ENCODE results near the gene SPON2. TPM values are rescaled to one million over a fixed set of nuclear protein-coding genes. Genes with fewer than 3 reads are reported as not detected.

Gene SPON2
- total RNA-seq, 1 donor from 2014 or later: 3.4 TPM

- TF ChIP-seq CTCF (IDR thresholded peaks at IDR 0.05): no peak
- Mint-ChIP-seq H3K36me3 (ENCODE audit: low read depth) (no peaks in the 10 kb centered on the region), H3K27ac (no peak overlapping the region), H3K9me3 (no peaks in the 10 kb centered on the region), H3K4me1 (peaks cover 5% of the 10 kb centered on the region), H3K27me3 (no peaks in the 10 kb centered on the region), H3K4me3 (no peak overlapping the region)
- POLR2A ChIA-PET: no interaction called here
- ATAC-seq (ENCODE audit: low read depth) (no peak), DNase-seq (peak; percentile 11)
- CTCF ChIA-PET: no interaction called here
- intact Hi-C loops (cut with micrococcal nuclease): no loop called here
Observed at GRCh38 chr4:1195109-1195671, 22.8 kb upstream of the SPON2 start.

GRCh38 chr4:1194010-1194900 is 21.9 kb upstream of the SPON2 start:
- no peak for TF ChIP-seq CTCF (IDR thresholded peaks at IDR 0.05)
- no peak overlapping the region for H3K4me3 Mint-ChIP-seq
- intact Hi-C loops (cut with micrococcal nuclease): no loop called here
- no peak for ATAC-seq (ENCODE audit: low read depth)
- H3K36me3 Mint-ChIP-seq (ENCODE audit: low read depth): no peaks in the 10 kb centered on the region
- no peaks in the 10 kb centered on the region for H3K9me3 Mint-ChIP-seq
- no peaks in the 10 kb centered on the region for H3K27me3 Mint-ChIP-seq
- ChIA-PET POLR2A (no interaction called here), CTCF (no interaction called here)
- peak; percentile 12 for DNase-seq
- peaks cover 2% of the 10 kb centered on the region for H3K4me1 Mint-ChIP-seq
- no peak overlapping the region for H3K27ac Mint-ChIP-seq

DNA sequence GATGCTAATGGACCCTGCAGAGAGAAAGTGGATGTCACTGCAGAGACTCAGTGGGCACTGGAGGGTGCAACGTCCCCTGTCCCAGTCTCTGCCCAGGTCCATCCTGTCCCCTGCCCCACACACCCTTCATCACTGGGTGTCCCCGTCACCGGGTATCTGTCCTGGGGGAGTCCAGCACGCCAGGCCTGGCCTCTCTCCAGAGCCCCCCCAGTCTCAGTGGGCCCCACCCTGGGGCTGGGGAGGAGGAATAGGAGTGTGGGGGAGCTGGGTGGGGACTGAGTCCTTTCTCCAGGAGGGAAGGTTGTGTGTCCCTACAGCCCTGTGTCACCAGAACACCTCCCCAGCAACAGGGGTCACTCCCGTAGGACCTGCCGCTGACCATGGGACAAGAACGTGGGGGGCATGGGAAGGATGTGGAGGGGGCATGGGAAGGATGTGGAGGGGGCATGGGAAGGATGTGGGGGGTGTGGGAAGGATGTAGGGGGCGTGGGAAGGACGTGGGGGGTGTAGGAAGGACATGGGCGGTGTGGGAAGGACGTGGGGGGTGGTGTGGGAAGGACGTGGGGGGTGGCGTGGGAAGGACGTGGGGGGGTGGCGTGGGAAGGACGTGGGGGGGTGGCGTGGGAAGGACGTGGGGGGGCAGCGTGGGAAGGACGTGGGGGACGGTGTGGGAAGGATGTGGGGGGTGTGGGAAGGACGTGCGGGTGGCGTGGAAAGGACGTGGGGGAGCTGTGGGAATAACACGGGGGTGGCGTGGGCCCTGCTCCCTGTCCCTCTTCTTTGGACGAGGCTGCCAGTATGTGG is 21.0 kb upstream of the SPON2 start:
- Mint-ChIP-seq H3K27ac (no peak overlapping the region), H3K4me1 (peaks cover 2% of the 10 kb centered on the region), H3K36me3 (ENCODE audit: low read depth) (no peaks in the 10 kb centered on the region), H3K4me3 (no peak overlapping the region), H3K27me3 (no peaks in the 10 kb centered on the region), H3K9me3 (no peaks in the 10 kb centered on the region)
- intact Hi-C loops (cut with micrococcal nuclease): no loop called here
- TF ChIP-seq CTCF (IDR thresholded peaks at IDR 0.05): no peak
- CTCF ChIA-PET: no interaction called here
- POLR2A ChIA-PET: no interaction called here
- DNase-seq (peak; percentile 12), ATAC-seq (ENCODE audit: low read depth) (no peak)

- H3K27me3 Mint-ChIP-seq: no peaks in the 10 kb centered on the region
- DNase-seq (peak; percentile 11), ATAC-seq (ENCODE audit: low read depth) (no peak)
- intact Hi-C loops (cut with micrococcal nuclease): no loop called here
- no peaks in the 10 kb centered on the region for H3K9me3 Mint-ChIP-seq
- H3K36me3 Mint-ChIP-seq (ENCODE audit: low read depth): no peaks in the 10 kb centered on the region
- no peak overlapping the region for H3K27ac Mint-ChIP-seq
- CTCF ChIA-PET: no interaction called here
- H3K4me3 Mint-ChIP-seq: no peak overlapping the region
- POLR2A ChIA-PET: no interaction called here
- TF ChIP-seq CTCF (IDR thresholded peaks at IDR 0.05): no peak
- peaks cover 2% of the 10 kb centered on the region for H3K4me1 Mint-ChIP-seq
Observed at GRCh38 chr4:1192493-1193205, 20.3 kb upstream of the SPON2 start.

All from activated B cell treated with CpG ODN at 0.5 μM for 24 hours (primary cell).